ENCODE data around the gene ZMYM4. TPM values are rescaled to one million over a fixed set of nuclear protein-coding genes. Genes with fewer than 3 reads are reported as not detected.

The ZMYM4 gene
- total and polyA plus RNA-seq, 8 donors = 8.8 to 104 (median 23.7) TPM

DNA sequence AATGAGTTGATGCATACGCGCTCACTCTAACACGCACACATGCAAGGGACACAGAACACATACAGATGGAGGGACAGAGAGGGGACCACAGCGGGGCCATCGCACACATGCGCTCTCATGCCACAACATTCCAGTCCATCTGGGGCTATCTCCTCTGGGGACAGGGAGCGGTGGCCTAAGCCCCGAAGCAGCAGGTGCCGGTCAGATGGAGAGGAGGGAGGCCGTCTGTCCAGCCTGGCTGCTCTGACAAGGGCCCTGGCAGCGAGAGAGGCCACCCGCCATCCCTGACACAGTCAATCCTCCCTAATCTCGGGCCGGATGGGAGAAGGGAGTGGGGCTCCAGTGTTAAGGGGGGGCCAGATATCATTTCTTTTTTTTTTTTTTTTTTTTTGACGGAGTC, 165.2 kb downstream of the ZMYM4 start:
- 90 to 99% (median 94%) methylated on average over 13 to 15 of the region's 15 CpGs for WGBS, 5 donors
- H3K36me3 ChIP-seq = peaks cover 26 to 85% (median 76%) of the 10 kb centered on the region in 4 donors

DNA sequence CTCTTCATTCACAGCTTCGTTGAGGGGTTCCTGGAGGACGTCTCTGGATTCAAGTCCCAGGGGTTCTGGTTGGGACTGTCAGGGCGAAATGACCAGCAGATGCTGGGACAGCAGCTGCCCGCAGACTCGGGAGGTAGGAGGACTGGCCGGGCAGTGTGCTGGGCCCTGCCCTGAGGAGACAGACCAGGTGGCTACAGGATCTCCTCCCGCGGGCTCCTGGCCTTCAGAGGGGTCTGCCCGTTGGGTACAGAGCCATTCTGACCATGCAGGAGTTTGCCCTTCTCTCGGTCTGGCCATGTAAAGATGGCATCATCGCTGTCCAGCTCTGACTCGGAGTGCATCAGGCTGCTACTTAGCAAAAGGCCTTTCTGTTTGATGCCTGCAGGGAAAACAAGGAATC, 166.2 kb downstream of the ZMYM4 start:
- no peak overlapping the region for H3K4me3 ChIP-seq
- no peaks in the 10 kb centered on the region for H3K27me3 ChIP-seq
- DNase-seq = no peak
- no peaks in the 10 kb centered on the region for H3K9me3 ChIP-seq
- no peaks in the 10 kb centered on the region for H3K4me1 ChIP-seq
- TF ChIP-seq, protein P1, sequence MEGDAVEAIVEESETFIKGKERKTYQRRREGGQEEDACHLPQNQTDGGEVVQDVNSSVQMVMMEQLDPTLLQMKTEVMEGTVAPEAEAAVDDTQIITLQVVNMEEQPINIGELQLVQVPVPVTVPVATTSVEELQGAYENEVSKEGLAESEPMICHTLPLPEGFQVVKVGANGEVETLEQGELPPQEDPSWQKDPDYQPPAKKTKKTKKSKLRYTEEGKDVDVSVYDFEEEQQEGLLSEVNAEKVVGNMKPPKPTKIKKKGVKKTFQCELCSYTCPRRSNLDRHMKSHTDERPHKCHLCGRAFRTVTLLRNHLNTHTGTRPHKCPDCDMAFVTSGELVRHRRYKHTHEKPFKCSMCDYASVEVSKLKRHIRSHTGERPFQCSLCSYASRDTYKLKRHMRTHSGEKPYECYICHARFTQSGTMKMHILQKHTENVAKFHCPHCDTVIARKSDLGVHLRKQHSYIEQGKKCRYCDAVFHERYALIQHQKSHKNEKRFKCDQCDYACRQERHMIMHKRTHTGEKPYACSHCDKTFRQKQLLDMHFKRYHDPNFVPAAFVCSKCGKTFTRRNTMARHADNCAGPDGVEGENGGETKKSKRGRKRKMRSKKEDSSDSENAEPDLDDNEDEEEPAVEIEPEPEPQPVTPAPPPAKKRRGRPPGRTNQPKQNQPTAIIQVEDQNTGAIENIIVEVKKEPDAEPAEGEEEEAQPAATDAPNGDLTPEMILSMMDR (IDR thresholded peaks at IDR 0.05) = no peak
- TF ChIP-seq POLR2A (IDR thresholded peaks at IDR 0.05) (no peak), EP300 (IDR thresholded peaks at IDR 0.05) (no peak), POLR2AphosphoS5 (IDR thresholded peaks at IDR 0.05) (no peak)
- 87 to 96% (median 93%) methylated on average over 3 to 12 of the region's 12 CpGs for WGBS, 5 donors
- H3K36me3 ChIP-seq = peaks cover 35 to 89% (median 86%) of the 10 kb centered on the region in 4 donors
- H3K27ac ChIP-seq = no peak overlapping the region
- intact Hi-C loops (cut with DNase I; ENCODE audit: low total_unique reads) = no loop called here

More for the DNA sequence above, 165.2 kb downstream of the ZMYM4 start:
- Histone ChIP-seq H3K27ac (no peak overlapping the region), H3K4me3 (no peak overlapping the region), H3K4me1 (no peaks in the 10 kb centered on the region), H3K27me3 (no peaks in the 10 kb centered on the region), H3K9me3 (no peaks in the 10 kb centered on the region)
- intact Hi-C loops (cut with DNase I; ENCODE audit: low total_unique reads) = no loop called here
- DNase-seq = no peak
- TF ChIP-seq POLR2AphosphoS5 (IDR thresholded peaks at IDR 0.05) (no peak), EP300 (IDR thresholded peaks at IDR 0.05) (no peak), POLR2A (IDR thresholded peaks at IDR 0.05) (no peak)
- TF ChIP-seq, protein P1 (IDR thresholded peaks at IDR 0.05) = no peak

DNA sequence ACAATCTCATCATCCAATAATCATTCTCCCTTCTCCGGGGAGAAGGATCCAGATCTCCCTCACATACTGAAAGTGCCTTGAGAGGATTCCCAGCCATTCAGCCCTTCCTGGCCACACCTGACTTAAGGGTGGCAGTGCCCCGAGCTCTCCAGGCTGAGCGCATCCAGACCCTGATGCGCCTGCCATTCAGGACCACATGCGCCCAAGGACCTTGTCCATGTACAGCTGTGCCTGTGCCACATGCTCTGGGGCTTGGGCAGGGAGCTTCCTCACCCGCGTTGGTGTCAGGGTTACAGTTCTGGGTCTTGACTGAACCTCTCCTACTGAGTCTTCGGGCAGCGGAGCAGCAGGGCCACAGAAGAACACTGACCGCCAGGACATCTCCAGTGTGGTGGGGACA, 167.6 kb downstream of the ZMYM4 start:
- DNase-seq = no peak
- Histone ChIP-seq H3K9me3 (no peaks in the 10 kb centered on the region), H3K27ac (no peak overlapping the region), H3K4me3 (no peak overlapping the region), H3K36me3 (peaks cover 48 to 98% (median 95%) of the 10 kb centered on the region in 4 donors), H3K27me3 (no peaks in the 10 kb centered on the region), H3K4me1 (no peaks in the 10 kb centered on the region)
- TF ChIP-seq EP300 (IDR thresholded peaks at IDR 0.05) (no peak), POLR2A (IDR thresholded peaks at IDR 0.05) (no peak), POLR2AphosphoS5 (IDR thresholded peaks at IDR 0.05) (no peak)
- TF ChIP-seq, protein P1 (IDR thresholded peaks at IDR 0.05) = no peak
- intact Hi-C loops (cut with DNase I; ENCODE audit: low total_unique reads) = no loop called here
- WGBS, 5 donors = 91 to 94% (median 92%) methylated on average over 7 to 10 of the region's 10 CpGs

DNA sequence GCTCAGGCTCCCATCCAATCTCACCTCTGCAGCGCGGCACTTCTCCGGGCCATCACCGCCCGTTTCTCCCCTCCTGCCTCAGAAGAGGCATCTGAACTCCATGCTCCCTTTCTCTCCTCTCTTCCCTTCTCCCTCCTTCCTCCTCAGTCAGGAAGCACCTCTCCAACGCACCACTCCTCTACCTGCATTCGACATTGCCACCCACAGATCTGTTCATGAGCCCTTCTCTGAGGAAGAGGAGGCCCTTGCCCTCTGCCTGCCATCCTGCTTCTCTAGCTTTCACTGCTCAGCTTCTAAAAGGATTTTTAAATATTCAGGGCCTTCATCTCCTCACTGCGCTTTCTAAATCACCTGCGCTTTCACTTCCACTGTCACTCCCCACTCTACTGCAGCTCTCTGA, 168.7 kb downstream of the ZMYM4 start:
- peaks cover 59 to 98% (median 95%) of the 10 kb centered on the region in 4 donors for H3K36me3 ChIP-seq
- 89 to 98% (median 95%) methylated on average over 9 of the region's 9 CpGs for WGBS, 5 donors
- H3K9me3 ChIP-seq = no peaks in the 10 kb centered on the region
- no peak for TF ChIP-seq POLR2AphosphoS5 (IDR thresholded peaks at IDR 0.05)
- TF ChIP-seq, protein P1 (IDR thresholded peaks at IDR 0.05) = no peak
- no peak for TF ChIP-seq EP300 (IDR thresholded peaks at IDR 0.05)
- TF ChIP-seq POLR2A (IDR thresholded peaks at IDR 0.05) = no peak
- no peak for DNase-seq
- H3K4me3 ChIP-seq = no peak overlapping the region
- intact Hi-C loops (cut with DNase I; ENCODE audit: low total_unique reads) = no loop called here
- H3K27ac ChIP-seq = no peak overlapping the region
- H3K4me1 ChIP-seq = no peaks in the 10 kb centered on the region
- H3K27me3 ChIP-seq = no peaks in the 10 kb centered on the region

Measured in stomach (tissue), 9 donors.